SK-N-SH treated with all-trans-retinoic acid at 6 μM for 48 hours (cell line): ENCODE data around the gene OR5C1.

Source experiments
- ARNTL ChIP-seq: fragments of 450-650 bp; formaldehyde crosslinking; IDR thresholded peaks from 2 replicates; pipeline ENCODE4 v1.5.0; 2020; ENCODE audit warnings: low read depth, mild to moderate bottlenecking, moderate library complexity, borderline replicate concordance
- CSDC2 ChIP-seq: fragments of 250-450 bp; sonication (Bioruptor Pico); IDR thresholded peaks from 2 replicates; pipeline ENCODE4 v1.5.0; 2020; ENCODE audit warnings: mild to moderate bottlenecking, moderate library complexity
- GLIS3 ChIP-seq: fragments of 250-450 bp; sonication (Bioruptor Pico); IDR thresholded peaks from 2 replicates; pipeline ENCODE4 v1.5.0; 2020; ENCODE audit warnings: mild to moderate bottlenecking, moderate library complexity
- ISL1 ChIP-seq: fragments of 250-450 bp; sonication (Bioruptor Pico); IDR thresholded peaks from 2 replicates; pipeline ENCODE4 v2.1.2; 2022; ENCODE audit warnings: mild to moderate bottlenecking, moderate library complexity
- OSR1 ChIP-seq: fragments of 250-450 bp; sonication (Bioruptor Pico); IDR thresholded peaks from 2 replicates; pipeline ENCODE4 v1.8.0; 2022; ENCODE audit warnings: moderate library complexity, mild to moderate bottlenecking, inconsistent platforms
- RARB ChIP-seq: fragments of 250-450 bp; sonication (Bioruptor Pico); IDR thresholded peaks from 2 replicates; pipeline ENCODE4 v1.8.0; 2021; ENCODE audit warnings: mild to moderate bottlenecking, moderate library complexity
- TOX ChIP-seq: fragments of 250-450 bp; sonication (Bioruptor Pico); IDR thresholded peaks from 2 replicates; pipeline ENCODE4 v1.8.0; 2021; ENCODE audit warnings: mild to moderate bottlenecking, moderate library complexity, borderline replicate concordance
- TSHZ2 ChIP-seq: fragments of 250-450 bp; sonication (Bioruptor Pico); IDR thresholded peaks from 2 replicates; pipeline ENCODE4 v1.5.0; 2020; ENCODE audit warnings: mild to moderate bottlenecking, moderate library complexity
- ZC3H10 ChIP-seq: fragments of 250-450 bp; sonication (Bioruptor Pico); IDR thresholded peaks from 2 replicates; pipeline ENCODE4 v1.5.1; 2021; ENCODE audit warnings: mild to moderate bottlenecking, moderate library complexity
- ZFP3 ChIP-seq: fragments of 250-450 bp; sonication (Bioruptor Pico); IDR thresholded peaks from 2 replicates; pipeline ENCODE4 v1.5.0; 2020; ENCODE audit warnings: mild to moderate bottlenecking, moderate library complexity
- ZNF565 ChIP-seq: fragments of 450-650 bp; formaldehyde crosslinking; conservative IDR thresholded peaks from 2 replicates; pipeline ENCODE4 v1.5.0; 2020; ENCODE audit warnings: low read depth, mild to moderate bottlenecking, moderate library complexity
- TF ChIP-seq, protein P1 (sequence below): fragments of 250-450 bp; sonication (Bioruptor Pico); IDR thresholded peaks from 2 replicates; pipeline ENCODE4 v1.5.1; 2021; ENCODE audit warnings: mild to moderate bottlenecking, moderate library complexity
- TF ChIP-seq, protein P2 (sequence below): fragments of 250-450 bp; sonication (Bioruptor Pico); IDR thresholded peaks from 2 replicates; pipeline ENCODE4 v1.8.0; 2020; ENCODE audit warnings: mild to moderate bottlenecking, moderate library complexity, borderline replicate concordance
- TF ChIP-seq, protein P3 (sequence below): fragments of 250-450 bp; sonication (Bioruptor Pico); IDR thresholded peaks from 2 replicates; pipeline ENCODE4 v1.5.1; 2020; ENCODE audit warnings: low read depth, mild to moderate bottlenecking, moderate library complexity

DNA sequence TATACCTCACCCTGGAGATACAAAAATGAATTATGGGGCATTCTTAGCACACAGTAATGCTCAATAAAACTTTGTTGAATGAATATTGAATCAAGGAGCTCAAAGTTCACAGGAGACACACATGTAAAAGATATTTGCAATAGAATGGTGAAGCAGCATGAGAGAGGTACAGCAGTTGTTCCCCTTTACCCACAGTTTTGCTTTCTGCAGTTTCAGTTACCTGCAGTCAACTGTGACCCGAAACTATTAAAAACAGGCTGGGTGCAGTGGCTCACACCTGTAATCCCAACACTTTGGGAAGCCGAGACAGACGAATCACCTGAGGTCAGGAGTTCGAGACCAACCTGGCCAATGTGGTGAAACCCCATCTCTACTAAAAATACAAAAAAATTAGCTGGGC lies 2.4 kb upstream of the OR5C1 start:
- TF ChIP-seq, protein P1, sequence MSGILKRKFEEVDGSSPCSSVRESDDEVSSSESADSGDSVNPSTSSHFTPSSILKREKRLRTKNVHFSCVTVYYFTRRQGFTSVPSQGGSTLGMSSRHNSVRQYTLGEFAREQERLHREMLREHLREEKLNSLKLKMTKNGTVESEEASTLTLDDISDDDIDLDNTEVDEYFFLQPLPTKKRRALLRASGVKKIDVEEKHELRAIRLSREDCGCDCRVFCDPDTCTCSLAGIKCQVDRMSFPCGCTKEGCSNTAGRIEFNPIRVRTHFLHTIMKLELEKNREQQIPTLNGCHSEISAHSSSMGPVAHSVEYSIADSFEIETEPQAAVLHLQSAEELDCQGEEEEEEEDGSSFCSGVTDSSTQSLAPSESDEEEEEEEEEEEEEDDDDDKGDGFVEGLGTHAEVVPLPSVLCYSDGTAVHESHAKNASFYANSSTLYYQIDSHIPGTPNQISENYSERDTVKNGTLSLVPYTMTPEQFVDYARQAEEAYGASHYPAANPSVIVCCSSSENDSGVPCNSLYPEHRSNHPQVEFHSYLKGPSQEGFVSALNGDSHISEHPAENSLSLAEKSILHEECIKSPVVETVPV, result no peak
- TF ChIP-seq, protein P2, sequence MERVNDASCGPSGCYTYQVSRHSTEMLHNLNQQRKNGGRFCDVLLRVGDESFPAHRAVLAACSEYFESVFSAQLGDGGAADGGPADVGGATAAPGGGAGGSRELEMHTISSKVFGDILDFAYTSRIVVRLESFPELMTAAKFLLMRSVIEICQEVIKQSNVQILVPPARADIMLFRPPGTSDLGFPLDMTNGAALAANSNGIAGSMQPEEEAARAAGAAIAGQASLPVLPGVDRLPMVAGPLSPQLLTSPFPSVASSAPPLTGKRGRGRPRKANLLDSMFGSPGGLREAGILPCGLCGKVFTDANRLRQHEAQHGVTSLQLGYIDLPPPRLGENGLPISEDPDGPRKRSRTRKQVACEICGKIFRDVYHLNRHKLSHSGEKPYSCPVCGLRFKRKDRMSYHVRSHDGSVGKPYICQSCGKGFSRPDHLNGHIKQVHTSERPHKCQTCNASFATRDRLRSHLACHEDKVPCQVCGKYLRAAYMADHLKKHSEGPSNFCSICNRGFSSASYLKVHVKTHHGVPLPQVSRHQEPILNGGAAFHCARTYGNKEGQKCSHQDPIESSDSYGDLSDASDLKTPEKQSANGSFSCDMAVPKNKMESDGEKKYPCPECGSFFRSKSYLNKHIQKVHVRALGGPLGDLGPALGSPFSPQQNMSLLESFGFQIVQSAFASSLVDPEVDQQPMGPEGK (CRISPR knock-in tag), result no peak
- TF ChIP-seq ISL1, result no peak
- TF ChIP-seq, protein P3, sequence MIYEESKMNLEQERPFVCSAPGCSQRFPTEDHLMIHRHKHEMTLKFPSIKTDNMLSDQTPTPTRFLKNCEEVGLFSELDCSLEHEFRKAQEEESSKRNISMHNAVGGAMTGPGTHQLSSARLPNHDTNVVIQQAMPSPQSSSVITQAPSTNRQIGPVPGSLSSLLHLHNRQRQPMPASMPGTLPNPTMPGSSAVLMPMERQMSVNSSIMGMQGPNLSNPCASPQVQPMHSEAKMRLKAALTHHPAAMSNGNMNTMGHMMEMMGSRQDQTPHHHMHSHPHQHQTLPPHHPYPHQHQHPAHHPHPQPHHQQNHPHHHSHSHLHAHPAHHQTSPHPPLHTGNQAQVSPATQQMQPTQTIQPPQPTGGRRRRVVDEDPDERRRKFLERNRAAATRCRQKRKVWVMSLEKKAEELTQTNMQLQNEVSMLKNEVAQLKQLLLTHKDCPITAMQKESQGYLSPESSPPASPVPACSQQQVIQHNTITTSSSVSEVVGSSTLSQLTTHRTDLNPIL (CRISPR knock-in tag), result no peak
- TF ChIP-seq ARNTL (CRISPR knock-in tag), result no peak
- no peak for TF ChIP-seq RARB (CRISPR knock-in tag)
- TF ChIP-seq ZFP3 (CRISPR knock-in tag), result no peak
- TF ChIP-seq CSDC2 (CRISPR knock-in tag), result no peak
- TF ChIP-seq GLIS3 (CRISPR knock-in tag), result no peak
- TF ChIP-seq TOX (CRISPR knock-in tag), result no peak
- TF ChIP-seq ZC3H10, result no peak
- no peak for TF ChIP-seq ZNF565 (CRISPR knock-in tag)
- no peak for TF ChIP-seq OSR1 (CRISPR knock-in tag)
- TF ChIP-seq TSHZ2 (CRISPR knock-in tag), result no peak
